Measurements from ENCODE around the gene MYRIP. TPM values are rescaled to one million over a fixed set of nuclear protein-coding genes. Genes with fewer than 3 reads are reported as not detected.
"Not testable (repeated sequence)": the region's sequence is repeated elsewhere in the genome, so short reads cannot be mapped to it uniquely, and the experiment has no call there.

MYRIP gene
- total RNA-seq, 2 donors from 2014 or later: not detected

- H3K27me3 Mint-ChIP-seq: no peaks in the 10 kb centered on the region
- no peak overlapping the region for H3K4me3 Mint-ChIP-seq
- no peaks in the 10 kb centered on the region for H3K4me1 Mint-ChIP-seq
- ATAC-seq (replicated peaks): no peak
- no peaks in the 10 kb centered on the region for H3K36me3 Mint-ChIP-seq (ENCODE audit: low read depth)
- H3K27ac Mint-ChIP-seq: no peak overlapping the region
- no peaks in the 10 kb centered on the region for H3K9me3 Mint-ChIP-seq
These were observed 172.3 kb downstream of the MYRIP start for GRCh38 chr3:39981547-39982184.

- H3K27ac Mint-ChIP-seq: no peak overlapping the region
- no peak overlapping the region for H3K4me3 Mint-ChIP-seq
- H3K9me3 Mint-ChIP-seq: no peaks in the 10 kb centered on the region
- no peaks in the 10 kb centered on the region for H3K4me1 Mint-ChIP-seq
- H3K27me3 Mint-ChIP-seq: no peaks in the 10 kb centered on the region
- ATAC-seq (replicated peaks): no peak
- no peaks in the 10 kb centered on the region for H3K36me3 Mint-ChIP-seq (ENCODE audit: low read depth)
These were observed 173.4 kb downstream of the MYRIP start for GRCh38 chr3:39982665-39983357.

- no peak for ATAC-seq (replicated peaks)
- Mint-ChIP-seq H3K4me3 (no peak overlapping the region), H3K36me3 (ENCODE audit: low read depth) (no peaks in the 10 kb centered on the region), H3K9me3 (peaks cover 4% of the 10 kb centered on the region), H3K27ac (no peak overlapping the region), H3K4me1 (no peaks in the 10 kb centered on the region), H3K27me3 (peaks cover 15% of the 10 kb centered on the region)
These were observed 180.3 kb downstream of the MYRIP start for GRCh38 chr3:39989746-39990145.

- H3K27ac Mint-ChIP-seq: no peak overlapping the region
- H3K9me3 Mint-ChIP-seq: peaks cover 9% of the 10 kb centered on the region
- no peaks in the 10 kb centered on the region for H3K36me3 Mint-ChIP-seq (ENCODE audit: low read depth)
- no peak for ATAC-seq (replicated peaks)
- no peak overlapping the region for H3K4me3 Mint-ChIP-seq
- peaks cover 15% of the 10 kb centered on the region for H3K27me3 Mint-ChIP-seq
- no peaks in the 10 kb centered on the region for H3K4me1 Mint-ChIP-seq
These were observed 181.1 kb downstream of the MYRIP start for GRCh38 chr3:39990532-39990931.

- ATAC-seq (replicated peaks): no peak
- no peaks in the 10 kb centered on the region for H3K9me3 Mint-ChIP-seq
- H3K27me3 Mint-ChIP-seq: no peaks in the 10 kb centered on the region
- H3K4me1 Mint-ChIP-seq: no peaks in the 10 kb centered on the region
- H3K27ac Mint-ChIP-seq: no peak overlapping the region
- H3K4me3 Mint-ChIP-seq: no peak overlapping the region
- no peaks in the 10 kb centered on the region for H3K36me3 Mint-ChIP-seq (ENCODE audit: low read depth)
These were observed 199.4 kb downstream of the MYRIP start for GRCh38 chr3:40008796-40009195.

- H3K4me1 Mint-ChIP-seq: no peaks in the 10 kb centered on the region
- H3K9me3 Mint-ChIP-seq: no peaks in the 10 kb centered on the region
- no peak overlapping the region for H3K4me3 Mint-ChIP-seq
- no peaks in the 10 kb centered on the region for H3K36me3 Mint-ChIP-seq (ENCODE audit: low read depth)
- H3K27me3 Mint-ChIP-seq: no peaks in the 10 kb centered on the region
- ATAC-seq (replicated peaks): no peak
- H3K27ac Mint-ChIP-seq: no peak overlapping the region
These were observed 200.6 kb downstream of the MYRIP start for GRCh38 chr3:40009991-40010390.

- Mint-ChIP-seq H3K27ac (no peak overlapping the region), H3K27me3 (no peaks in the 10 kb centered on the region), H3K4me1 (no peaks in the 10 kb centered on the region), H3K4me3 (no peak overlapping the region), H3K9me3 (no peaks in the 10 kb centered on the region), H3K36me3 (ENCODE audit: low read depth) (no peaks in the 10 kb centered on the region)
- ATAC-seq (replicated peaks): no peak
These were observed 203.0 kb downstream of the MYRIP start for GRCh38 chr3:40012381-40012780.

GRCh38 chr3:40016391-40016790 lies 207.0 kb downstream of the MYRIP start:
- H3K27ac Mint-ChIP-seq: no peak overlapping the region
- no peak for ATAC-seq (replicated peaks)
- peaks cover 8% of the 10 kb centered on the region for H3K27me3 Mint-ChIP-seq
- no peaks in the 10 kb centered on the region for H3K36me3 Mint-ChIP-seq (ENCODE audit: low read depth)
- H3K4me3 Mint-ChIP-seq: no peak overlapping the region
- H3K9me3 Mint-ChIP-seq: no peaks in the 10 kb centered on the region
- H3K4me1 Mint-ChIP-seq: no peaks in the 10 kb centered on the region

GRCh38 chr3:40018369-40018768 lies 209.0 kb downstream of the MYRIP start:
- no peaks in the 10 kb centered on the region for H3K9me3 Mint-ChIP-seq
- H3K4me1 Mint-ChIP-seq: no peaks in the 10 kb centered on the region
- no peaks in the 10 kb centered on the region for H3K36me3 Mint-ChIP-seq (ENCODE audit: low read depth)
- H3K4me3 Mint-ChIP-seq: no peak overlapping the region
- ATAC-seq (replicated peaks): no peak
- H3K27me3 Mint-ChIP-seq: peaks cover 21% of the 10 kb centered on the region
- H3K27ac Mint-ChIP-seq: no peak overlapping the region

- Mint-ChIP-seq H3K4me1 (no peaks in the 10 kb centered on the region), H3K4me3 (no peak overlapping the region), H3K9me3 (peaks cover 4% of the 10 kb centered on the region), H3K36me3 (ENCODE audit: low read depth) (no peaks in the 10 kb centered on the region), H3K27me3 (peaks cover 24% of the 10 kb centered on the region), H3K27ac (no peak overlapping the region)
- ATAC-seq (replicated peaks): no peak
These were observed 210.0 kb downstream of the MYRIP start for GRCh38 chr3:40019376-40019775.

GRCh38 chr3:40020689-40021088 lies 211.3 kb downstream of the MYRIP start:
- Mint-ChIP-seq H3K36me3 (ENCODE audit: low read depth) (no peaks in the 10 kb centered on the region), H3K4me1 (no peaks in the 10 kb centered on the region), H3K27me3 (peaks cover 24% of the 10 kb centered on the region), H3K4me3 (no peak overlapping the region), H3K9me3 (peaks cover 8% of the 10 kb centered on the region), H3K27ac (no peak overlapping the region)
- ATAC-seq (replicated peaks): no peak

GRCh38 chr3:40021338-40021737 lies 211.9 kb downstream of the MYRIP start:
- Mint-ChIP-seq H3K9me3 (peaks cover 13% of the 10 kb centered on the region), H3K27ac (no peak overlapping the region), H3K27me3 (peaks cover 24% of the 10 kb centered on the region), H3K4me3 (no peak overlapping the region), H3K4me1 (no peaks in the 10 kb centered on the region), H3K36me3 (ENCODE audit: low read depth) (no peaks in the 10 kb centered on the region)
- no peak for ATAC-seq (replicated peaks)

- H3K27me3 Mint-ChIP-seq: peaks cover 27% of the 10 kb centered on the region
- ATAC-seq (replicated peaks): no peak
- H3K4me1 Mint-ChIP-seq: no peaks in the 10 kb centered on the region
- no peak overlapping the region for H3K27ac Mint-ChIP-seq
- no peak overlapping the region for H3K4me3 Mint-ChIP-seq
- H3K9me3 Mint-ChIP-seq: peaks cover 20% of the 10 kb centered on the region
- no peaks in the 10 kb centered on the region for H3K36me3 Mint-ChIP-seq (ENCODE audit: low read depth)
These were observed 213.0 kb downstream of the MYRIP start for GRCh38 chr3:40022297-40022827.

- ATAC-seq (replicated peaks): no peak
- peaks cover 25% of the 10 kb centered on the region for H3K27me3 Mint-ChIP-seq
- H3K4me1 Mint-ChIP-seq: no peaks in the 10 kb centered on the region
These were observed 215.1 kb downstream of the MYRIP start for GRCh38 chr3:40024526-40024925.

GRCh38 chr3:40025892-40026291 lies 216.5 kb downstream of the MYRIP start:
- not testable (repeated sequence) for H3K36me3 Mint-ChIP-seq (ENCODE audit: low read depth); H3K4me3 Mint-ChIP-seq; H3K27ac Mint-ChIP-seq; ATAC-seq (replicated peaks); H3K4me1 Mint-ChIP-seq
- Mint-ChIP-seq H3K27me3 (peaks cover 26% of the 10 kb centered on the region), H3K9me3 (peaks cover 22% of the 10 kb centered on the region)

More at GRCh38 chr3:40024526-40024925, 215.1 kb downstream of the MYRIP start:
- no peaks in the 10 kb centered on the region for H3K36me3 Mint-ChIP-seq (ENCODE audit: low read depth)
- no peak overlapping the region for H3K4me3 Mint-ChIP-seq
- H3K27ac Mint-ChIP-seq: no peak overlapping the region
- H3K9me3 Mint-ChIP-seq: peaks cover 22% of the 10 kb centered on the region

All from activated T-helper 17 cell treated with anti-CD3 and anti-CD28 coated beads, Interleukin-2, amount 50 U/mL, for 72 hours (primary cell).